Astrocyte of the spinal cord (primary cell): Measurements from ENCODE around the gene KCTD19.

Experiments used
- DNase-seq: peaks from one replicate; pipeline ENCODE4 v3.0.0; 2011; ENCODE audit warnings: low read depth, low spot score
- H3K4me3 ChIP-seq: 2 replicates; pipeline ENCODE4 v1.5.1; 2011; ENCODE audit warnings: low read depth, mild to moderate bottlenecking, low read length, moderate library complexity
- CTCF ChIP-seq: IDR thresholded peaks from 2 replicates; pipeline ENCODE4 v1.5.1; 2012; ENCODE audit warnings: low read depth, mild to moderate bottlenecking, low read length, inconsistent platforms
- in situ Hi-C: cut with HindIII; loops from 2 replicates; pipeline ENCODE4 v1.10.0; 2017; ENCODE audit warnings: low sequenced_read_pairs

The KCTD19 gene

GRCh38 chr16:67244387-67245185 lies 82.0 kb downstream of the KCTD19 start:
- no peak overlapping the region for H3K4me3 ChIP-seq
- DNase-seq, result peak; percentile 86
- in situ Hi-C loops, result no loop called here
- TF ChIP-seq CTCF, result peak; percentile 1

GRCh38 chr16:67243481-67243880 lies 83.1 kb downstream of the KCTD19 start:
- TF ChIP-seq CTCF, result no peak
- H3K4me3 ChIP-seq, result no peak overlapping the region
- in situ Hi-C loops, result no loop called here
- no peak for DNase-seq

- no peak overlapping the region for H3K4me3 ChIP-seq
- no peak for TF ChIP-seq CTCF
- in situ Hi-C loops, result no loop called here
- DNase-seq, result no peak
Observed at GRCh38 chr16:67242138-67242730, 84.3 kb downstream of the KCTD19 start.

GRCh38 chr16:67241008-67241900 lies 85.3 kb downstream of the KCTD19 start:
- no peak for TF ChIP-seq CTCF
- in situ Hi-C loops, result no loop called here
- peak; percentile 75 for DNase-seq
- no peak overlapping the region for H3K4me3 ChIP-seq

- H3K4me3 ChIP-seq, result no peak overlapping the region
- no peak for DNase-seq
- TF ChIP-seq CTCF, result no peak
- in situ Hi-C loops, result no loop called here
Observed at GRCh38 chr16:67240506-67240905, 86.0 kb downstream of the KCTD19 start.
